NCI-H2196 (cell line): ENCODE results near the gene SSTR5.

ENCODE experiments used
- DNase-seq: peaks from one replicate; lab custom pipeline; 2025; ENCODE audit not compliant: unreplicated experiment; lab: John Stamatoyannopoulos, UW

SSTR5 gene

DNA sequence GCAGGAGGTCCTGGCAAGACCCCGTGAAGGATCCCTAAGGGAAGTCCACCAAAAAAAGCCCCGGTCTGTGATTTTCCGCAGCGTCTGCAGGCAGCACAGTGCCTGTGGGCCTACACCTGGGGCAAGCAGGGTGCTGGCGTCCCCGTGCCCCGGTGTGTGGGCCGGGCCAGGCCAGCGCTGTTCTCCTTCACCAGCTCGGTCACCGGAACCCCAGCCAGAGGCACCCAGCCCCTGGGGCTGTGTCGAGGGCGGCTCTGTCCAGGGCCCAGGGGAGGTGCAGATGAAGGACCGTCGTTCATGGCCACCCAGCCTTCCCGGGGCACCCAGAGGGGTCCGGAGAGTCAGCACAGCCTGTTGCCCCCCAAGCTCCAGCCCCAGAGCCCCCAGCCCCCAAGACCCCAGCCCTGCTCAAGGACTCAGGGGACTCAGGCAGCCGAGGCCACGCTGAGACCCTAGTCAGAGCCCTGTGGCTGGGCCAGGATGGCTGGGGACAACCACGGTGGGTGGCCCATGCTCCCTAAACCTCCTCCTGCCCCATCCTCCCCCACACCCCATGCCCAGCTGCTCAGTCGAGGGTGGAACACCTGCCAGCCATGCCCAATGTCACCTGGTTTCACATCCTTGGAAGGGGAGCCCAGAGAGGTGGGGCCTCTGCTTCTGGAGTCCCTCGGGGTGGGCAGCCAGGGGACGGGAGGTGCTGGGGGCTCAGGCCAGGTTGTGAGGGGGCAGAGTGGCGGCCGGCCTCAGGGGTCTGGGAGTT lies 29.2 kb downstream of the SSTR5 start:
- peak; percentile 53 for DNase-seq

DNA sequence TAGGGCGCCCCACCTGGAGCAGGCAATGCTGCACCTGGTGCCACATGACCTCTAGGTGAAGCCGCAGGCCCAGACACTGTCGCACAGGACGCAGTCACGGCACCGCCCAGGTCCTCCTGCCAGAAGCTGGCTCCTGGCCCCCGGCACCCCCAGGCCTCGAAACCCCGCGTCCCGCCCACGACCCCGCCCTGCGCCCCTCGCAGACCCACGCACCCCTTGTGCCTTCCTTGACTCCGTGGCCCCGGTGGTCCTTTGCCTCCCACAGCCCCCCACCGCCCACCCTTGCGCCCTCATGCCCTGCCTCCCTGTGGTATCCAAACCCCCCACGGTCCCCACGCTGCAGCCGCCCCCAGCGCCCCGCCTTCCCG lies 29.8 kb downstream of the SSTR5 start:
- peak; percentile 53 for DNase-seq

DNA sequence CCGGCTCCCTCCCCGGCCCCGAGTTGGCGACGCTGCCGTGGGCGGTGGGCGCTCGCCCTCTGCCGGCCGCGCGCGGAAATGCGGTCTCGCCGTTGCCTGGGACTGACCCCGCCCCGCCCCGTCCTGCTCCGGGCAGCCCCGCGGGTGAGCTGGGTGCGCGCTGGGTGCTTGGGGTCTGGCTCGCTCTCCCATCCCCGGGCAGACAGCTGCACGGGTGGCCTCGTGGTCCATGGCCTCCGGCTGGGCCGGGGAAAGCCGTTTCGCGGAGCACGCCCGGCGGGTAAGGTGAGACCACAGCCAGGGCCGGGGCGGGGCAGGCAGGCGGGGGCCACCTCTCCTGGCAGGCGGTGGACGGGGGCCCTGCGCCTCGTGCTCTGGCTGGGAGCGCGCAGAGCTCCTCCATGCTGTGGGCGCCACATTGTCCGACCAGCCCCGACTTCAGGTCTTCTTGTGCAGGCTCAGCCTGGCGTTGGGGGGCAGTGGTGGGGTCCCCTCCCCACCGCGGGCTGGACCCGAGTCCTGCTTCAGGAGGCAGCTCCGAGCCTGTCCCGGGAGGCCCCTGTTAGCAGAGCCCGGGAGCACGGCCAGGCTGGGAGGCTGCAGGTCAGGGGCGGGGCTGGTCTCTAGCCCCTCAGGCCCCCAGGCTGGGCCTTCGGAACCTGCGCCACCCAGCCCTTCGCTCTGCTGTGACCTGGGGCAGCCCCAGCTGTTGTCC lies 30.5 kb downstream of the SSTR5 start:
- DNase-seq, result peak; percentile 77

DNA sequence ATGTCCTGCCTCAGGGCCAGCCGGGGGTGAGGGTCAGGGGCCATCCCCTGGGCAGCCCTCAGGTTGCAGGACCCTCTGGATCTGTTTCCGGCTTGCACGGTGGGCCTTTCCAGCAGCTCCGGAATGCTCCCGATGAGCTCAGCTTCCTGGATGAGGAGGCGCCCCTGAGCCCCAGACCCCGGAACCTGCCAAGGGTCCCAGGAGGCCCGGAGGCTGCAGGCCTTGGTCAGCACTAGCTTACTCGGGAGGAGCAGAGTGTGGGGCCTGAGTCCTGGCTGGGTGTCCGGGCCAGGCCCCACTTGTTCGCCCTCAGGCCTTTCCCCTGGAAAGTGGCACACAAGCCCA lies 31.1 kb downstream of the SSTR5 start:
- DNase-seq, result no peak

DNA sequence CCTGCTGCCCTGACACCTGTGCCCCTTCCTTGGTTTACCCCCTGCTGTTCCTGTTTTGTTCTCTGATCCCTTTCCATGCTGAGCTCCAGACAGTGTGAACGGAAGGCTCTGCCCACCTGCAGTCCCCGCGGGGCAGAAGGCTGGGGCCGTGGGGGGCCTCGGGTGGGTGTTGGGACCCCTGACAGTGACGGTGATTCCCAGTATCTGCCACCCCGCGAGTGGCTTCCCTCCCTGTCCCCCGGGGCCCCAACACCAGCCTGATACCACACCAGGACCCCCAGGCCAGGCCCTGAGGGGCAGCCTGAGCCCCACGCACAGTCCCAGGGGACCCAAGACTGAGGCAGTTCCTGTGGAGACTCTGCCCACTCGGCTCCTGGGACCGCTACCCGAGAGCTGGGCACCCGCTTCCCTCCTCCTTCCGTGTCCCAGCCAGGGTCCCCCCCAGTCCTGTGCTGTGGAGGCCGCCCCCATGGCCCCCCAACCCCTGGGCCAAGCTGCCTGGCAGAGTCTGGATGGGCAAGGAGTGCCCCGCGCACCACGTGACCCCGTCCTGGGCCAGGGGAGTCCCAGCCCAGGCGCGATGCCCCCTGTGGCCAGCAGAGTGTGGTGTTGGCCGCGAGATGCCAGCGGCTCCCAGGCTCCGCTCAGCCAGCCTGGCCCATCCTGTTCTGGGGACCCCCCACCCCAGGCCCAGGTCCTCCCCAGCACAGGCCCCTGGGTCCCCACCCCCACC lies 33.5 kb downstream of the SSTR5 start:
- DNase-seq, result peak; percentile 79

DNA sequence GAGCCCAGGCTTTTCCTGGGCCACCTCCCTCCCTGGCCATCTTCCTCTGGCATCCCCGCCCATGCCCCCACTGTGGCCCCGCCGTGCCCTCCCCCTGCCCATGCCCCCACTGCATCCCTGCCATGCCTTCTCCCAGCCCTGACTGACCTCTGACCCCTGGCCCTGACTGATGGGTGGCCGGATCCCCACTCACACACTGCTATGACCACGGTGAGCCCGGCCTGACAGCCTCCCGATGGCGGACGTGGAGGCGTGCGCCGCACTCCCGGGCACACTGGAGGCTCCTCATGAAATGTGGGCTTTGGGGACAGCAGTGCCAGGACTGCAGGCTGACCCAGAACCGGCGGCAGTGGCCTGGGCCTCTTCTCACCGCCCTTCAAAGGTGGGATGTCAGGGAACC lies 34.1 kb downstream of the SSTR5 start:
- no peak for DNase-seq

DNA sequence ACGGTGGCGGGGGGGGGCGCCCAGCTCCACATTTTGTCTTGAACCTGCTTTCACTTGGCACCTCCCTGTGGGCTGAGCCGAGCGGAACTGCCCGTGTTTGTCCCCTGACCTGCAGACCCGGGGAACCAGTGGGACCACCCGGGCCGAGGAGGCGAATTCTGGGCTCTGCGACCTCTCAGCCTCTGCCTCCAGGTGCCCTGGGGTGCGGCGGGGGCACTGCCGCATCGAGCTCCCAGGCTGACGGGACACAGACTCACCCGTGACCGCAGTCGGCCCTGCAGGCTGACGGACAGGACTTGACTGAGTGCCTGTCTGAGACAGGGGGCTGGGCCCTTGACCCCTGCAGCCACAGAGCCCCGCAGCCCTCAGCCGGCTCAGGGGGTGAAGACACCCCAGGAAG lies 34.6 kb downstream of the SSTR5 start:
- no peak for DNase-seq

DNA sequence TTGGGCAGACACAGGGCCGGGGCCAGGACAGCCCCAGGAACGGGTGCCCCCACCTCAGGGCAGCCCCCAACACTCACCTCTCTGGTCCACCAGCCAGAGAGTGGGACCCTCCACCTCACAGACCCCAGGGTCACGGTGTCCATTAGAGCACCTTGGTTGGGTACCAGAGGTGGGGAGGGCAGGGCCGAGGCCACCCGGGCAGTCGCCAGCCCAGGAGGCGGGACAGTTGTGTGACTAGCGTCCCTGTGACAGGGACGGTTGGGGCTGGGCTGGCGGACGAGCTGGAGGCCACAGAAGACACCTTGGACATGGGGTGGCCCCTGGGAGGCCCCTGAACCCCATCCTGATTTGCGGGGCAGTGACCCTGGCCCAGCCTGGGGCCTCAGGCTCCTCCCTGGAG lies 35.2 kb downstream of the SSTR5 start:
- DNase-seq, result no peak

DNA sequence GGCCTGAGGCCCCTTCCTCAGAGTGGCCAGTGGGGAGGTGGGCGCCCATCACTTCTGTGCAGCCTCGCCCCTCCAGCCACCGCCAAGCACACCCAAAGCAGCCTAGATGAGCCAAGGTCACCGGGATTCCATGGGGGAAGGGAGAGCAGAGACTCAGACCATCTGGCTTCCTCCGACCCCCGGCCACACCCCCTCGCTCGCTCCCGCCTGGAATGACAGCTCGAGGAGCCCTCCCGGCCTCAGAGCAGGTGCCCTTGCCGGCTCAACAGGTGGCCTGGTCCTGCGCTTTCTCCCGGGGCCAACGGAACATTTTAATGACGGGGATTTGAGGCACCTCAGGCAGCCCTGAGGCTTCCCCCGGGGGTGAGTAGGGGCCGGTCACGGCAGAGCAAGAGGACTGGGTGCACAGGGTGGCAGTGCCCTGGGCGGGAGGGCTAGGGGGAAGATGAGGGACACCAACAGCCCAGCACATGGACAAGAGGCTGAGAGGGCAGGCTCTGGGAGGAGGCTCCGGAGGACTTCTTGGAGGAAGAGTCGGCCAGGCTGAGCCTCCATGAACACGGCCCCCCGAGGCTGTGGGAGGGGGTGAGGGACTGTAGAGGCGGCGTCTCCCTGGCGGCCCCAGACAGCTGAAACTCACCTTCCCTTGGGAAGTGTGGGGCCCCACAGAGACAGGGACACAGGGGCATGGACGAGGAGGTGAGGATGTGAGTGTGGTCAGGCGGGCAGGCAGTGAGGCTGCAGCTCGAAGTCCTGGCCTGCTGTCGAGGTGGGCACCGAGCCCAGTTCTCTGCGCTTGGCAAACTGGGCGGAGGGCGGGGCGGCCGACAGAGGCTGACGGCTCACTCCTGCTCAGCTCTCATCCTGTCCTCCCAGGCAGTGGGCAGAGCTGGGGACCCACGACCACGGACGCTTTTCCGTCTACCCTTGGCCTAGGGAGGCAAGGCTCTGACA lies 36.0 kb downstream of the SSTR5 start:
- DNase-seq, result peak; percentile 84

DNA sequence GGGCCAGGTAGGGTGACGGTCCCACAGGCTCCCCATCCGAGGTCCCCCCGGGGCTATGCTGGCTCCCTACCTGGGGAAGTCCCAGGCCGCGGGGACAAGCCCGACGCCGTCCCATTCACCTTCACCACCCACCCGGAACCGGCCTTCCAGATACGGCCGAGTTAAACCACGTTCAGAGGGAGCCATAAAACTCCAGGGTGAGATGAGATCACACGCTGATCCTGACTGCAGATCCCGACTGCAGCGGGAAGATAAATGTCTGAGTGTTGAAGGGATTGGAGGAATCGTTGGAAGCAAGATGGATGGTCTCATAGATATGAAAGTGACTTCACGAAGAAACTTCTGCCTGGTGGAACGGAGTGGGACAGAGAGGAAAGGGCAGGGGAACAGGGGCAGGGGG lies 37.1 kb downstream of the SSTR5 start:
- no peak for DNase-seq

DNA sequence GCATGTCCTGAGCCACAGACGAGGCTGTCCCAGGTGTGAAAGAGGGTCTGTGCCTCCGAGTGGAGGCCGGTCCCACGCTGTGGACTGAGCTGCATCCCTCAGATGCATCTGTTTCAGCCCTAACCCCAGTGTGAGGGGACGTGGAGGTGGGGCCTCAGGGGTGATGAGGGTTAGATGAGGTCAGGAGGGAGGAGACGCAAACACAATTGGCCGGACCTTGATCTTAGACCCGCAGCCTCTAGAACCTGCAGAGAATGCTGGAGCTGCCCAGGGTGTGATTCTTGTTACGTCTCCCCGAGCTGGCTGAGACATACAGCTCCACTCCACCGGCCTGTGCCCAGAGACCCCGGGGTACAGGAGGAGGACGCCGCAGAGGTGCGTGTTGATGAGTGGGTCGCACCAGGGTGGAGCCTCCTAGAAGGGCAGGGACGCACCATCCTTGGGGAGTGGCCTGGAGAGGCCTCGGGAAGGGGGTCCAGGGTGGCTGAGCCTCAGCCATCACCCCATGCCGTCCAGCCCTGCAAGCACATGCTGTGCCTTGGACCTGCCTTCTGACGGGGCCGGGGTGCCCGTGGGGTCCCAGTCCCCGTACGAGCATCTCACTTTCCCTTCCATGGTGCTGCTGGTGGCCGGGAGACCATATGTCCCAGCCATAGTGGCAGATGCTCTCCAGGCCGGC lies 40.1 kb downstream of the SSTR5 start:
- no peak for DNase-seq

DNA sequence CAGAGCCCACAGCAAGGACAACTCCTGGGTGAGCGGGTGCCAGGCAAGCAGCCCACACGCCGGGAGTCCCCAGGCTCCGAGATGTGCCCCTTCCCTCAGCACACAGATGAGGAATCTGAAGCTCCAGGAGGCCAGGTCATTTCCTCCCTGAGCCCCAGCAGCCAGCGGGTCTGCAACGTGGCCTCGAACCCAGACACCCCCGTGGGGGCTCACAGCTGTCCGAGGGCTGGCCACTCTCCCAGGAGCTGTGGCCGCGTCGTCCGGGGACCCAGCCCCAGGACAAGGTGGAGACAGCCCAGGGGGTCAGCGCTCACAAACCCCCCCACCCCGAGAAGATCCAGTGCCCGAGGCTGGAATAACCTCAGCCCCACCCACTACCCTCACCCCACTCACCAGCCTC lies 40.9 kb downstream of the SSTR5 start:
- no peak for DNase-seq

DNA sequence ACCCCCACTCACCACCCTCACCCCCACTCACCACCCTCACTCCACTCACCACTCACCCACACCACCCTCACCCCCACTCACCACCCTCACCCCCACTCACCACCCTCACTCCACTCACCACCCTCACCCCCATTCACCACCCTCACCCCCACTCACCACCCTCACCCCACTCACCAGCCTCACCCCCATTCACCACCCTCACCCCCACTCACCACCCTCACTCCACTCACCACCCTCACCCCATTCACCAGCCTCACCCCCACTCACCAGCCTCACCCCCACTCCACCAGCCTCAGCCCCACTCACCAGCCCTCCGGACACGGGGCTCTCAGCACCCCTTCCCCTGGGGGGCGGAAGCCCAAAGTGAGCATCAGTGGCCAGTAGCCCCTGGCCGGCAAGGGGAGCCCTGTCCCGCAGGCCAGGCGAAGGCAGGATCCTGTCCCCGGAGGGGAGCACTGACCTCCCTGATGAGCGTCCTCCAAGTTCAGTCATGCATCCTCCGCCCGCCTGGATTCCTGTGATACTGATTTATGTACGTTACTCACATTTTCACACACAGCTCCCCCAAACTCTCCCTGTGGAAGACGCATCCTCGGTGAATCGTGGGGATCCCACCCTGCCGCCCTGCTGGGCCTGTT lies 41.5 kb downstream of the SSTR5 start:
- DNase-seq, result no peak

DNA sequence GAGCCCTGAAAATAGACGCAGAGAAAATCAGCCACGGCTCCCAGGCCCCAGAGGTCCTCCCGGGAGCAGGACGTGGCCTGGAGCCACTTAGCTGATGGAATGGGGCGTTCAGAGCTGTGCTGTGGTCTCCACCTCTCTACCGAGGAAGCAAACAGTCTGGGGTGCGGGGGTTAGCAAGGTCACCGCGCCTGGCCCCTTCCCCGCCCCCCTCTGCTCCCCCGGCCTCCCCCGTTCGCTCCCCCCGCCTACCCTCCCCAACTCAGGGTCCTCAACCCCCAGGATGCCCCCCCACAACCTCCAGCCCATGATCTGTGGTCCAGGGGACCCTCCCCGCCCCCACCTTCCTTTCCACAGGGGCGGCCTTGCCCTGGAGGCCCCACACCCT lies 44.1 kb downstream of the SSTR5 start:
- DNase-seq, result no peak

DNA sequence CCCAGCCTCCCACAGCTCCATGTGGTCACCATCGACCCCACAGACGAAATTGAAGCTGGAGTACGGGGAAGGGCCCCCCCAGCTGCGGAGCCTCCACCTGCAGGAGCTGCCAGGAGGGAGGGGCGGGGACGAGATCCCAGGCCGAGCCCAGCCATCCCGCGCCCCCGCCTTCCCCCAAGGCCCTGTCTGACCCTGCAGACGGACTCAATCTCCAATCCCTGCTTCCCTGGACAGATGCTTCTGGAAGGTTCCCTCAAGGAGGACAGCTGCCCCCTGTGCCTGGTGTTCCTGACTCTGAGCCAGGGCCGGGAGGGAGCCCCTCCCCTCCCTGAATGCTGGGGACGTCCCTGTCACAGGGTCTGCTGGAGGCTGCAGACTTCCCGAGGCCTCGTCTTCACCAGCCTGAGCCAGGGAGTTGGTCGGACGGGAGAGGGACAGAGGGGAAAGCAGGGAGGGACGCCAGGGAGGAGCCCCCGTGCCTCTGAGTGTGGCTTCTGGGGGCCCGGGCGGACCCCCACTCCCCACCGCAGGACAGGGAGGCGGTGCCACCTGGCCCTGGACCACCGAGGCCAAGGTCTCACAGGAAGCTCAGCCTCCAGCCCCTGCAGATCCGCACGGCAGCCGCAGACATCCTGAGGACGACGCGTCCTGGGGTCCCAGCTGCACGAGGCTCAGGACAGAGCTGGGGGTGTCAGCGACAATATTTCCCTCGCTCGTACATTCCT lies 44.8 kb downstream of the SSTR5 start:
- DNase-seq, result no peak

DNA sequence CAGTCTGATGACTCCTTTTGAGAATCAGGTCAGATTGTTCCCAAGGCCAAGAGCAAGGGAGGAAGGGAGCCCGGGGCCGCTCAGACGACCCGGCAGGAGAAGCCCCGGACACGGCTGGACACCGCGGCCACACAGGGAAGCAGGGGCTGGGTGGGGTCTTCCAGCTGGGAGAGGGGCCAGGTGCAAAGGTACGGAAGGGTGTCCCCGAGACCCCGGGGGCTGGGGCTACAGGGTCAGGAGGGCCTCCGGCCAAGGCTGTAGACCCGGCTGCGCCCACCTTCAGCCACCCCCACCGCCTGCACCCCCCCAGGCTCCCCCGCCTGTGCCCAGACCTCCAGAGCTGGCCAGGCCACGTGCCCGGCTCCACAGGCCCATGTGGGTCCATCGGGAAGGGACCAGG lies 45.4 kb downstream of the SSTR5 start:
- no peak for DNase-seq

DNA sequence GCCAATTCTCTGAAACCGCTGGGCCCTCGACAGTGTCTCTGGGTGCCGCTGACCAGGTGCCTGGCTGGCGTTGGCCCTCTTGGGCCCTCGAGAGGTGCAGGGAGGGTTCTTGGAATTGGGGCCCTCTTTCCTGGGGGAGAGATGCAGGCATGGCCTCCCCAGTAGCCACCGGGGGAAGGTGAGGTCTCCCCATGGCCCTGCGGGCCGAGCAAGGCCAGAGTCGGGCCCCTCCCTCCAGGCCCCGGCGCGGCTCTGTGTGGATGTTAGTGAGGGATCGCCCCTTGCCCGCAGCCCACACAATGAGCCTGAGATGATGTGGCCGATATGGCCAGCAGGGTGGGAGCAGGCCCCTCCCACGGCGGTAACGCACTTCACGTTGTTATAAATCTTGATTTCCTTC lies 46.6 kb downstream of the SSTR5 start:
- DNase-seq, result no peak

DNA sequence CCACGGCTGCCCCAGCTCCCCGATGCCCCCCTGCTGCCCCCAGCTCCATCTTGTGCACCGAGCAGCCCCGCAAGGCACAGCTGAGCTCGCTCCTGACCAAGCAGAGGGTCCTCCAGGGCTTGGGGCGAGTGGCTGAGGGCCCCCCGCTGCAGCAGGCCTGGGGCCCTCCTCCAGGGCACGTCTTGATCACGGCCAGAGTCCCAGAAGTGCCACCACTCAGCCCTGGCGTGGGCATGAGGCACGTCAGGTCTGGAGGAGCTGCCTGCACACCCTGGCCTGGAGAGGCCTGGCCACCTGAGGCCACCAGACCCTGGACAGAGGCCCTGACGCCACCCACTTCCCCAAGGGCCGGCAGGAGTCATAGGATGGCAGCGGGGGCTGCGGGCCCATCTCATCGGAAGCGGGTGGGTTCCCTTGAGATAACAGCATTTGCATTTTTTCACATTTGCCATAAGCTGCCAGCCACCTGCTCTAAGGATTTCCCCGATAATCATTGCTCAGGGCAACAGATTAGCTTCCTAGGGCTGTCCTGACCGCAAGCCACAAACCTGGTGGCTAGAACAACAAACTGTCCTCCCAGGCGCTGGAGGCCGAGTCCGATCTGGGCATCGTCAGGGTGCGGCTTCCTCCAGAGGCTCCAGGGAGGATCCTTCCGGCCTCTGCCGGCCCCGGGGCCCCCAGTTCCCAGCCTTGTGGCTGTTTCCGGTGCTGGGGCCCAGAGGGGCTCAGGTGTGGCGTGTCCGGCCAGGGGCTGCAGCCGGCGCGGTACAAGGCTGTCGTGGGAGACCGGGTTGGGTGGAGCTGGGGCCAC lies 47.4 kb downstream of the SSTR5 start:
- no peak for DNase-seq

DNA sequence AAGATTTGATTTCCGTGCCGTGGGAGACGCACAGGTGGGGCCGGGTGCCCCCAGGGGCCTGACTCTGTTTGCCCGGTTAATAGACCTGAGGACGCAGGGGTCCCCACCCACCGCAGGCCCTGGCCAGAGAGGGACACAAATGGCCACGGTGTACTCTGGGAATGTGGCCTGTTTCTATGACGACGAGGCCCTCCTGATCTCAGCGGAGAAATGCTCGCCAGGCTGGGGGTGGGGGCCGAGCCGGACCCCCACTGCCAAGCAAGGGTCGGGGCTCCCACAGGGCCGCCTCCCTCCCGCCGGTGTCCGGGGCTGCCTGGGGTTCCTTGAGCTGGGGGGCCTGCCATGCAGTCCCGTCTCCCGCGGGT lies 48.0 kb downstream of the SSTR5 start:
- no peak for DNase-seq
